HCT116 (cell line): ENCODE results near the gene RPS10. TPM values are rescaled to one million over a fixed set of nuclear protein-coding genes. Genes with fewer than 3 reads are reported as not detected.

Source experiments
- ATAC-seq: fragments of 200-7000 bp; cut with Tn5 transposase; 2 replicates; pipeline ENCODE4 v1.9.1; 2020; ENCODE audit warnings: mild to moderate bottlenecking, moderate library complexity
- BruUV-seq: library from RNA; stranded (reverse); fragments of 400-500 nt; replicated peaks from 2 replicates; lab custom pipeline; 2021; lab: Mats Ljungman, UMichigan
- CTCF ChIA-PET: fragments of 300-600 bp; sonication (Branson Sonifier 250); formaldehyde crosslinking; loops from one replicate; lab custom pipeline; 2021; ENCODE audit warnings: antibody characterized with exemption; lab: Charles Lee
- POLR2A ChIA-PET: fragments of 300-600, 350-600 bp; sonication (Branson Sonifier 250); formaldehyde crosslinking; loops from one replicate; lab custom pipeline; 2021; ENCODE audit warnings: antibody characterized with exemption; lab: Charles Lee
- RAD21 ChIA-PET, 2 experiments: fragments of 300-600 bp; sonication (Branson Sonifier 250); formaldehyde crosslinking; loops; one replicate each; lab custom pipeline; 2023; ENCODE audit warnings: low total read pairs in 2 of 2; ENCODE audit not compliant: uncharacterized antibody in 2 of 2, unreplicated experiment in 2 of 2, low non-redundant PET in 1 of 2; lab: Charles Lee
- DNase-seq: peaks from one replicate; pipeline ENCODE4 v3.0.0-alpha.2; 2010; ENCODE audit warnings: low read depth, low spot score
- H2AFZ ChIP-seq: fragments of 200-600 bp; shearing (Covaris generic), sonication (generic); 2 replicates; pipeline ENCODE4 v1.6.1; 2017; ENCODE audit warnings: low read depth, mixed run types, mixed read lengths, antibody characterized with exemption, low read length; ENCODE audit not compliant: poor library complexity, severe bottlenecking
- H3K27ac ChIP-seq: 2 replicates; pipeline ENCODE4 v1.5.1; 2012; ENCODE audit warnings: low read depth, low read length
- H3K27me3 ChIP-seq: fragments of 200-600 bp; sonication (generic); 2 replicates; pipeline ENCODE4 v1.6.1; 2016; ENCODE audit warnings: mixed run types, low read length, mixed read lengths; ENCODE audit not compliant: insufficient read depth
- H3K36me3 ChIP-seq, 2 experiments: fragments of 200-500 bp in 1 of 2; fragments of 200-600 bp in 1 of 2; sonication (Bioruptor generic) in 1 of 2; sonication (generic) in 1 of 2; 2 replicates each; pipeline versions ENCODE4 v1.5.1 to v1.6.1; 2014 to 2016; ENCODE audit warnings: low read length in 2 of 2, inconsistent platforms in 1 of 2, mixed read lengths in 1 of 2, mixed run types in 1 of 2; ENCODE audit not compliant: insufficient read depth in 2 of 2, control insufficient read depth in 1 of 2
- H3K4me1 ChIP-seq, 2 experiments: fragments of 200-600 bp in 1 of 2; sonication (generic) in 1 of 2; 2 replicates each; pipeline versions ENCODE4 v1.5.1 to v1.6.1; 2012 to 2017; ENCODE audit warnings: low read length in 2 of 2, inconsistent platforms in 1 of 2, mild to moderate bottlenecking in 1 of 2, mixed read lengths in 1 of 2, mixed run types in 1 of 2, moderate library complexity in 1 of 2; ENCODE audit not compliant: insufficient read depth in 2 of 2, control insufficient read depth in 1 of 2
- H3K4me2 ChIP-seq: fragments of 200-600 bp; sonication (generic); 2 replicates; pipeline ENCODE4 v1.6.1; 2017; ENCODE audit warnings: mixed run types, low read length, mixed read lengths
- H3K4me3 ChIP-seq, 2 experiments: fragments of 200-600 bp in 1 of 2; sonication (generic) in 1 of 2; replicated peaks in 1 of 2; 2 replicates each; pipeline ENCODE4 v1.5.1; 2011 to 2016; ENCODE audit warnings: low read length in 2 of 2, control low read depth in 1 of 2, low read depth in 1 of 2, mild to moderate bottlenecking in 1 of 2, mixed read lengths in 1 of 2, mixed run types in 1 of 2
- H3K79me2 ChIP-seq: fragments of 200-600 bp; sonication (generic); 2 replicates; pipeline ENCODE4 v1.6.1; 2017; ENCODE audit warnings: mild to moderate bottlenecking, mixed run types, low read length, moderate library complexity, mixed read lengths; ENCODE audit not compliant: insufficient read depth
- H3K9ac ChIP-seq: fragments of 200-600 bp; sonication (generic); 2 replicates; pipeline ENCODE4 v1.6.1; 2016; ENCODE audit warnings: low read length, mixed read lengths
- H3K9me2 ChIP-seq: fragments of 200-600 bp; sonication (generic), shearing (Covaris generic); 2 replicates; pipeline ENCODE4 v1.6.1; 2017; ENCODE audit warnings: mixed run types, mild to moderate bottlenecking, moderate library complexity; ENCODE audit not compliant: insufficient read depth
- H3K9me3 ChIP-seq, 2 experiments: fragments of 200-500 bp in 1 of 2; fragments of 200-600 bp in 1 of 2; sonication (Bioruptor generic) in 1 of 2; sonication (generic) in 1 of 2; 2 replicates each; pipeline ENCODE4 v1.6.1; 2014 to 2017; ENCODE audit warnings: low read length in 2 of 2, mixed read lengths in 2 of 2, inconsistent platforms in 1 of 2, low read depth in 1 of 2, mild to moderate bottlenecking in 1 of 2, mixed run types in 1 of 2, moderate library complexity in 1 of 2; ENCODE audit not compliant: control insufficient read depth in 1 of 2, insufficient read depth in 1 of 2
- H4K20me1 ChIP-seq: fragments of 200-600 bp; sonication (generic), shearing (Covaris generic); 2 replicates; pipeline ENCODE4 v1.6.1; 2017; ENCODE audit warnings: mixed run types, mild to moderate bottlenecking, moderate library complexity; ENCODE audit not compliant: insufficient read depth
- ATF3 ChIP-seq: IDR thresholded peaks from 2 replicates; pipeline ENCODE4 v1.6.1; 2012
- EZH2 ChIP-seq: fragments of 200-600 bp; sonication (generic); IDR thresholded peaks from 2 replicates; pipeline ENCODE4 v1.6.1; 2017; ENCODE audit warnings: antibody characterized with exemption, mixed run types
- EZH2phosphoT487 ChIP-seq: fragments of 200-600 bp; IDR thresholded peaks from 2 replicates; pipeline ENCODE4 v1.6.1; 2018; ENCODE audit warnings: antibody characterized with exemption, borderline replicate concordance
- FOSL1 ChIP-seq: IDR thresholded peaks from 2 replicates; pipeline ENCODE4 v1.6.1; 2012; ENCODE audit warnings: low read depth
- JUND ChIP-seq: IDR thresholded peaks from 2 replicates; pipeline ENCODE4 v1.6.1; 2012
- TCF7L2 ChIP-seq: IDR thresholded peaks from 2 replicates; pipeline ENCODE4 v1.7.0; 2011; ENCODE audit warnings: borderline replicate concordance, inconsistent platforms; ENCODE audit not compliant: insufficient read depth, insufficient read length; ENCODE audit errors: extremely low read depth
- ZBTB33 ChIP-seq: IDR thresholded peaks from 2 replicates; pipeline ENCODE4 v1.6.1; 2011; ENCODE audit warnings: mild to moderate bottlenecking, low read length, moderate library complexity; ENCODE audit not compliant: insufficient replicate concordance; ENCODE audit errors: extremely low read depth
- ZNF274 ChIP-seq: fragments of 200-500 bp; sonication (Bioruptor generic); IDR thresholded peaks from 2 replicates; pipeline ENCODE4 v1.6.1; 2014; ENCODE audit warnings: mild to moderate bottlenecking, low read depth, low read length, inconsistent platforms
- intact Hi-C: fragments of 100-400 bp; cut with micrococcal nuclease; formaldehyde crosslinking; loops from 2 replicates; pipeline ENCODE4 v1.10.0; 2022
- total RNA-seq: library from RNA; stranded (reverse); gene quantifications from one replicate; pipeline ENCODE4 v1.2.1, GENCODE V29; 2021; ENCODE audit not compliant: unreplicated experiment
- TF ChIP-seq, protein P1 (sequence below): IDR thresholded peaks from 2 replicates; pipeline ENCODE4 v1.6.1; 2012

The RPS10 gene
- total RNA-seq, 1 experiment from 2014 or later, result 1,863 TPM

GRCh38 chr6:34384321-34385153 is 41.3 kb downstream of the RPS10 start:
- ChIA-PET POLR2A (no interaction called here), RAD21 (no interaction called here), CTCF (no interaction called here)
- H2AFZ ChIP-seq, result no peak overlapping the region
- no TSS peak for BruUV-seq
- H3K9ac ChIP-seq, result no peak overlapping the region
- peaks cover 98% of the 10 kb centered on the region for H3K79me2 ChIP-seq
- H3K9me3 ChIP-seq, result no peaks in the 10 kb centered on the region
- no peak for TF ChIP-seq JUND
- TF ChIP-seq FOSL1, result no peak
- TF ChIP-seq, protein P1, sequence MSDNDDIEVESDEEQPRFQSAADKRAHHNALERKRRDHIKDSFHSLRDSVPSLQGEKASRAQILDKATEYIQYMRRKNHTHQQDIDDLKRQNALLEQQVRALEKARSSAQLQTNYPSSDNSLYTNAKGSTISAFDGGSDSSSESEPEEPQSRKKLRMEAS, result no peak
- no peak for TF ChIP-seq TCF7L2
- TF ChIP-seq ZBTB33, result no peak
- TF ChIP-seq EZH2phosphoT487, result no peak
- no peak for TF ChIP-seq ZNF274
- TF ChIP-seq ATF3, result no peak
- no peak for TF ChIP-seq EZH2
- no peak overlapping the region for H3K27ac ChIP-seq
- intact Hi-C loops, result no loop called here
- no peak overlapping the region for H3K4me2 ChIP-seq
- peaks cover 11 to 19% of the 10 kb centered on the region in 2 experiments; a peak in 2 of 4 replicates for H3K4me1 ChIP-seq
- no peaks in the 10 kb centered on the region for H3K27me3 ChIP-seq
- DNase-seq (no peak), ATAC-seq (no peak)
- no peak overlapping the region for H3K4me3 ChIP-seq
- no peaks in the 10 kb centered on the region for H3K36me3 ChIP-seq
- peaks cover 12% of the 10 kb centered on the region; the same call in 1 of the 2 replicates for H4K20me1 ChIP-seq
- no peaks in the 10 kb centered on the region for H3K9me2 ChIP-seq
